GM12878 (cell line): Measurements from ENCODE around the gene AK5. TPM values are rescaled to one million over a fixed set of nuclear protein-coding genes. Genes with fewer than 3 reads are reported as not detected.

ENCODE experiments used
- ATAC-seq: fragments of 200-7000 bp; cut with Tn5 transposase; 3 replicates; pipeline ENCODE4 v1.9.1; 2020; ENCODE audit warnings: mild to moderate bottlenecking, moderate library complexity
- BruUV-seq: library from RNA; stranded (reverse); fragments of 400-500 nt; replicated peaks from 2 replicates; lab custom pipeline; 2021; lab: Mats Ljungman, UMichigan
- CTCF ChIA-PET: fragments of 300-600 bp; sonication (Branson Sonifier 250); formaldehyde crosslinking; extraction: SDS; loops from one replicate; lab custom pipeline; 2021; ENCODE audit warnings: inconsistent platforms; lab: Yijun Ruan, JAX
- POLR2A ChIA-PET: fragments of 350-600 bp; formaldehyde crosslinking; extraction: SDS; loops from one replicate; lab custom pipeline; 2021; ENCODE audit warnings: inconsistent platforms; lab: Charles Lee
- RAD21 ChIA-PET: fragments of 300-600 bp; sonication (Branson Sonifier 250); formaldehyde crosslinking; loops from one replicate; lab custom pipeline; 2023; ENCODE audit warnings: antibody characterized with exemption; ENCODE audit not compliant: unreplicated experiment; lab: Charles Lee
- SMC1A ChIA-PET: fragments of 300-600 bp; sonication (Branson Sonifier 250); formaldehyde crosslinking; loops from one replicate; lab custom pipeline; 2023; ENCODE audit not compliant: unreplicated experiment, uncharacterized antibody; lab: Charles Lee
- DNase-seq: peaks from one replicate; pipeline ENCODE4 v3.0.0-alpha.2; 2011; ENCODE audit warnings: low read depth, low spot score
- FAIRE-seq: peaks from 3 replicates; lab custom pipeline; 2011; peaks lifted over from hg19 to GRCh38; lab: Jason Lieb, UNC
- H2AFZ ChIP-seq: 2 replicates; pipeline ENCODE4 v1.6.0; 2011; ENCODE audit warnings: low read depth, low read length, control low read depth; ENCODE audit not compliant: control insufficient read depth
- H3K27ac ChIP-seq: 2 replicates; pipeline ENCODE4 v1.5.1; 2011; ENCODE audit warnings: control low read depth; ENCODE audit not compliant: control insufficient read depth, insufficient read depth
- H3K27me3 ChIP-seq, 2 experiments: replicated peaks in 1 of 2; 2 replicates each; pipeline versions ENCODE4 v1.6.0 to v1.6.1; 2011; ENCODE audit warnings: low read length in 1 of 2; ENCODE audit not compliant: control insufficient read depth in 2 of 2, insufficient read depth in 2 of 2
- H3K36me3 ChIP-seq, 2 experiments: 2 replicates each; pipeline ENCODE4 v1.5.1; 2011; ENCODE audit warnings: low read length in 1 of 2; ENCODE audit not compliant: control insufficient read depth in 2 of 2, insufficient read depth in 2 of 2
- H3K4me1 ChIP-seq: 2 replicates; pipeline ENCODE4 v1.6.1; 2011; ENCODE audit warnings: mild to moderate bottlenecking, low read length, moderate library complexity, mixed read lengths; ENCODE audit not compliant: control insufficient read depth, insufficient read depth
- H3K4me2 ChIP-seq: 2 replicates; pipeline ENCODE4 v1.6.0; 2011; ENCODE audit warnings: control low read depth; ENCODE audit not compliant: control insufficient read depth, insufficient read depth
- H3K4me3 ChIP-seq: fragments of 200-600 bp; sonication (generic); 2 replicates; pipeline ENCODE4 v1.5.1; 2016
- H3K79me2 ChIP-seq: 2 replicates; pipeline ENCODE4 v1.6.0; 2011; ENCODE audit warnings: low read length; ENCODE audit not compliant: control insufficient read depth, insufficient read depth
- H3K9ac ChIP-seq: 2 replicates; pipeline ENCODE4 v1.8.0; 2011; ENCODE audit warnings: low read length, control low read depth, mixed read lengths; ENCODE audit not compliant: control insufficient read depth, insufficient read depth
- H3K9me3 ChIP-seq: replicated peaks from 3 replicates; pipeline ENCODE4 v1.5.1; 2011; ENCODE audit warnings: mild to moderate bottlenecking, low read length; ENCODE audit not compliant: control insufficient read depth, insufficient read depth
- H4K20me1 ChIP-seq: 2 replicates; pipeline ENCODE4 v1.6.0; 2011; ENCODE audit not compliant: control insufficient read depth, insufficient read depth
- FOXM1 ChIP-seq: IDR thresholded peaks from 2 replicates; pipeline ENCODE4 v1.6.1; 2012; ENCODE audit warnings: low read depth, mild to moderate bottlenecking, inconsistent platforms, low read length, moderate library complexity
- HCFC1 ChIP-seq: fragments of 150-350 bp; IDR thresholded peaks from 2 replicates; pipeline ENCODE4 v1.6.1; 2014; ENCODE audit warnings: low read length
- RAD51 ChIP-seq: fragments of 450-650 bp; IDR thresholded peaks from 2 replicates; pipeline ENCODE4 v1.6.1; 2016; ENCODE audit warnings: moderate library complexity, mild to moderate bottlenecking, inconsistent platforms
- SPI1 ChIP-seq: IDR thresholded peaks from 2 replicates; pipeline ENCODE4 v1.6.1; 2011; ENCODE audit warnings: low read depth, mild to moderate bottlenecking, low read length, moderate library complexity, borderline replicate concordance; ENCODE audit not compliant: insufficient read depth
- STAT3 ChIP-seq: IDR thresholded peaks from 2 replicates; pipeline ENCODE4 v1.6.1; 2011; ENCODE audit warnings: low read depth, low read length, improper control_type of control experiment
- WGBS: methylation state at CpG from one replicate; pipeline ENCODE4 v1.1.6; 2016; ENCODE audit warnings: low lambda C conversion rate; ENCODE audit not compliant: insufficient replicate concordance, insufficient coverage; ENCODE audit errors: missing lambda C conversion rate; 5-methylcytosine and 5-hydroxymethylcytosine counted together
- in situ Hi-C: fragments of 300-500 bp; cut with MboI; formaldehyde crosslinking; loops from 9 replicates; pipeline ENCODE4 v1.14.3; 2018; ENCODE audit warnings: mixed read lengths
- intact Hi-C: fragments of 100-400 bp; cut with micrococcal nuclease; formaldehyde crosslinking; loops from one replicate; pipeline ENCODE4 v1.14.2; 2022; ENCODE audit not compliant: unreplicated experiment
- polyA plus RNA-seq, 11 experiments: library from polyadenylated mRNA; depleted of rRNA in 4 of 11; unstranded in 6 of 11; stranded (reverse) in 5 of 11; fragments of >200 nt; fragmentation: Nextera tagmentation in 4 of 11; fragmentation: Illumina TruSeq in 1 of 11; extraction: Ambion mirVana in 4 of 11; extraction: Trizol in 1 of 11; gene quantifications; 1 replicate in 1 of 11; 2 replicates in 10 of 11; pipeline versions ENCODE4 v1.2.1 to v1.2.3, GENCODE V29; 2011 to 2016; ENCODE audit warnings: inconsistent platforms in 2 of 11, missing spikeins in 2 of 11, low read depth in 1 of 11
- total RNA-seq, 4 experiments: library from RNA; depleted of rRNA in 3 of 4; stranded (reverse); fragments of >200 nt in 3 of 4; fragmentation: Illumina TruSeq in 1 of 4; extraction: Trizol in 1 of 4; gene quantifications; 2 replicates each; pipeline versions ENCODE4 v1.2.1 to v1.2.3, GENCODE V29; 2013 to 2021
- TF ChIP-seq, protein P1 (sequence below): IDR thresholded peaks from 2 replicates; pipeline ENCODE4 v1.6.1; 2012; ENCODE audit warnings: improper control_type of control experiment, low read depth, low read length; ENCODE audit not compliant: insufficient replicate concordance
- TF ChIP-seq, protein P2 (sequence below): fragments of 450-650 bp; formaldehyde crosslinking; IDR thresholded peaks from 2 replicates; pipeline ENCODE4 v1.4.0; 2020; ENCODE audit warnings: mild to moderate bottlenecking, moderate library complexity

Gene AK5
- total and polyA plus RNA-seq, 10 of the 15 experiments (the other 5 are each of a cell fraction or from before 2014, with no cell fraction given): 0.08 to 0.33 TPM; not detected in 8

DNA sequence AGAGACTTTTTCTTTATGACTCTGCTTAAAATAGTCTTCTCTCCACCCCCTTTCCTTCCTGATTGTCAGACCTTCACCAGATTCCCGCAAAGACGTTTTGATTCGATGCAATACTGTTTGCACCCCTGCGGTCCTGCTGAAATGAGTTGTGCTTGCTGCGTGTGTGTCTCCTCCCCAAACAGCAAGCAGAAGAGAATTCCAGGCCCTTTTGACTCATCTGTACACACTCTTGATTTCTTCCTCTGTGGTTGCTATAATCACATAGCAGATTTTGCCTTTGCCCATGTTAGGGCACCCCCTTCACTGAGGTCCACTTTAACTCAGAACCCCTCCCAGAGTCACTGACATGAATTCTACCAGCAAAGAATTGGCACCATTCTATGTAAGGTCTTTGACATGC, 264.2 kb downstream of the AK5 start:
- intact Hi-C loops (loop anchor here (10.0 kb wide), 1 partner anchor 359 kb away; no protein-coding TSS in a partner anchor), in situ Hi-C loops (no loop called here)
- POLR2A ChIA-PET: no interaction called here
- SMC1A ChIA-PET: interaction anchor here (0.6 to 2.1 kb wide), 2 partner anchors 9 to 12 kb away, joined by 3 to 4 read pairs; no protein-coding TSS in a partner anchor
- no peaks in the 10 kb centered on the region for H3K9me3 ChIP-seq
- no peaks in the 10 kb centered on the region for H4K20me1 ChIP-seq
- no peak overlapping the region for H3K9ac ChIP-seq
- RAD21 ChIA-PET: no interaction called here
- no peaks in the 10 kb centered on the region for H3K27me3 ChIP-seq
- H3K4me2 ChIP-seq: no peak overlapping the region
- H3K36me3 ChIP-seq: no peaks in the 10 kb centered on the region
- DNase-seq: no peak
- ATAC-seq: no peak
- H3K27ac ChIP-seq: no peak overlapping the region
- no peak overlapping the region for H2AFZ ChIP-seq
- H3K4me3 ChIP-seq: no peak overlapping the region
- TF ChIP-seq STAT3 (no peak), SPI1 (no peak), HCFC1 (no peak), FOXM1 (no peak), RAD51 (no peak)
- TF ChIP-seq, protein P1, sequence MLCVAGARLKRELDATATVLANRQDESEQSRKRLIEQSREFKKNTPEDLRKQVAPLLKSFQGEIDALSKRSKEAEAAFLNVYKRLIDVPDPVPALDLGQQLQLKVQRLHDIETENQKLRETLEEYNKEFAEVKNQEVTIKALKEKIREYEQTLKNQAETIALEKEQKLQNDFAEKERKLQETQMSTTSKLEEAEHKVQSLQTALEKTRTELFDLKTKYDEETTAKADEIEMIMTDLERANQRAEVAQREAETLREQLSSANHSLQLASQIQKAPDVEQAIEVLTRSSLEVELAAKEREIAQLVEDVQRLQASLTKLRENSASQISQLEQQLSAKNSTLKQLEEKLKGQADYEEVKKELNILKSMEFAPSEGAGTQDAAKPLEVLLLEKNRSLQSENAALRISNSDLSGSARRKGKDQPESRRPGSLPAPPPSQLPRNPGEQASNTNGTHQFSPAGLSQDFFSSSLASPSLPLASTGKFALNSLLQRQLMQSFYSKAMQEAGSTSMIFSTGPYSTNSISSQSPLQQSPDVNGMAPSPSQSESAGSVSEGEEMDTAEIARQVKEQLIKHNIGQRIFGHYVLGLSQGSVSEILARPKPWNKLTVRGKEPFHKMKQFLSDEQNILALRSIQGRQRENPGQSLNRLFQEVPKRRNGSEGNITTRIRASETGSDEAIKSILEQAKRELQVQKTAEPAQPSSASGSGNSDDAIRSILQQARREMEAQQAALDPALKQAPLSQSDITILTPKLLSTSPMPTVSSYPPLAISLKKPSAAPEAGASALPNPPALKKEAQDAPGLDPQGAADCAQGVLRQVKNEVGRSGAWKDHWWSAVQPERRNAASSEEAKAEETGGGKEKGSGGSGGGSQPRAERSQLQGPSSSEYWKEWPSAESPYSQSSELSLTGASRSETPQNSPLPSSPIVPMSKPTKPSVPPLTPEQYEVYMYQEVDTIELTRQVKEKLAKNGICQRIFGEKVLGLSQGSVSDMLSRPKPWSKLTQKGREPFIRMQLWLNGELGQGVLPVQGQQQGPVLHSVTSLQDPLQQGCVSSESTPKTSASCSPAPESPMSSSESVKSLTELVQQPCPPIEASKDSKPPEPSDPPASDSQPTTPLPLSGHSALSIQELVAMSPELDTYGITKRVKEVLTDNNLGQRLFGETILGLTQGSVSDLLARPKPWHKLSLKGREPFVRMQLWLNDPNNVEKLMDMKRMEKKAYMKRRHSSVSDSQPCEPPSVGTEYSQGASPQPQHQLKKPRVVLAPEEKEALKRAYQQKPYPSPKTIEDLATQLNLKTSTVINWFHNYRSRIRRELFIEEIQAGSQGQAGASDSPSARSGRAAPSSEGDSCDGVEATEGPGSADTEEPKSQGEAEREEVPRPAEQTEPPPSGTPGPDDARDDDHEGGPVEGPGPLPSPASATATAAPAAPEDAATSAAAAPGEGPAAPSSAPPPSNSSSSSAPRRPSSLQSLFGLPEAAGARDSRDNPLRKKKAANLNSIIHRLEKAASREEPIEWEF: no peak
- TF ChIP-seq, protein P2, sequence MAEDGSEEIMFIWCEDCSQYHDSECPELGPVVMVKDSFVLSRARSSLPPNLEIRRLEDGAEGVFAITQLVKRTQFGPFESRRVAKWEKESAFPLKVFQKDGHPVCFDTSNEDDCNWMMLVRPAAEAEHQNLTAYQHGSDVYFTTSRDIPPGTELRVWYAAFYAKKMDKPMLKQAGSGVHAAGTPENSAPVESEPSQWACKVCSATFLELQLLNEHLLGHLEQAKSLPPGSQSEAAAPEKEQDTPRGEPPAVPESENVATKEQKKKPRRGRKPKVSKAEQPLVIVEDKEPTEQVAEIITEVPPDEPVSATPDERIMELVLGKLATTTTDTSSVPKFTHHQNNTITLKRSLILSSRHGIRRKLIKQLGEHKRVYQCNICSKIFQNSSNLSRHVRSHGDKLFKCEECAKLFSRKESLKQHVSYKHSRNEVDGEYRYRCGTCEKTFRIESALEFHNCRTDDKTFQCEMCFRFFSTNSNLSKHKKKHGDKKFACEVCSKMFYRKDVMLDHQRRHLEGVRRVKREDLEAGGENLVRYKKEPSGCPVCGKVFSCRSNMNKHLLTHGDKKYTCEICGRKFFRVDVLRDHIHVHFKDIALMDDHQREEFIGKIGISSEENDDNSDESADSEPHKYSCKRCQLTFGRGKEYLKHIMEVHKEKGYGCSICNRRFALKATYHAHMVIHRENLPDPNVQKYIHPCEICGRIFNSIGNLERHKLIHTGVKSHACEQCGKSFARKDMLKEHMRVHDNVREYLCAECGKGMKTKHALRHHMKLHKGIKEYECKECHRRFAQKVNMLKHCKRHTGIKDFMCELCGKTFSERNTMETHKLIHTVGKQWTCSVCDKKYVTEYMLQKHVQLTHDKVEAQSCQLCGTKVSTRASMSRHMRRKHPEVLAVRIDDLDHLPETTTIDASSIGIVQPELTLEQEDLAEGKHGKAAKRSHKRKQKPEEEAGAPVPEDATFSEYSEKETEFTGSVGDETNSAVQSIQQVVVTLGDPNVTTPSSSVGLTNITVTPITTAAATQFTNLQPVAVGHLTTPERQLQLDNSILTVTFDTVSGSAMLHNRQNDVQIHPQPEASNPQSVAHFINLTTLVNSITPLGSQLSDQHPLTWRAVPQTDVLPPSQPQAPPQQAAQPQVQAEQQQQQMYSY (CRISPR knock-in tag): no peak
- no peak for FAIRE-seq
- CTCF ChIA-PET: interaction anchor here (0.8 to 1.1 kb wide), 3 partner anchors 9 to 12 kb away, joined by 3 to 5 read pairs (median 3); no protein-coding TSS in a partner anchor
- BruUV-seq: no TSS peak
- peaks cover 7% of the 10 kb centered on the region for H3K4me1 ChIP-seq
- H3K79me2 ChIP-seq: no peaks in the 10 kb centered on the region
- WGBS: 56% methylated on average over 5 of the region's 5 CpGs
